GM15510 (cell line): ENCODE measurements around the gene GALNT9.

Experiments
- POLR2A ChIP-seq: IDR thresholded peaks from 3 replicates; pipeline ENCODE4 v1.6.1; 2011; ENCODE audit warnings: borderline replicate concordance; ENCODE audit not compliant: insufficient read length; ENCODE audit errors: extremely low read depth

The GALNT9 gene

GRCh38 chr12:132246997-132247717, 82.2 kb downstream of the GALNT9 start:
- TF ChIP-seq POLR2A = no peak

GRCh38 chr12:132245521-132246101, 83.8 kb downstream of the GALNT9 start:
- no peak for TF ChIP-seq POLR2A

- no peak for TF ChIP-seq POLR2A
These were observed 84.6 kb downstream of the GALNT9 start for GRCh38 chr12:132244724-132245295.

GRCh38 chr12:132243596-132244310, 85.6 kb downstream of the GALNT9 start:
- no peak for TF ChIP-seq POLR2A

- no peak for TF ChIP-seq POLR2A
These were observed 89.4 kb downstream of the GALNT9 start for GRCh38 chr12:132239796-132240668.

- no peak for TF ChIP-seq POLR2A
These were observed 90.0 kb downstream of the GALNT9 start for GRCh38 chr12:132239392-132239791.

GRCh38 chr12:132238884-132239283, 90.5 kb downstream of the GALNT9 start:
- TF ChIP-seq POLR2A = no peak

GRCh38 chr12:132238488-132238854, 90.9 kb downstream of the GALNT9 start:
- no peak for TF ChIP-seq POLR2A

- TF ChIP-seq POLR2A = no peak
These were observed 91.5 kb downstream of the GALNT9 start for GRCh38 chr12:132237772-132238487.

- TF ChIP-seq POLR2A = no peak
These were observed 92.2 kb downstream of the GALNT9 start for GRCh38 chr12:132236930-132237771.

GRCh38 chr12:132236129-132236929, 93.1 kb downstream of the GALNT9 start:
- TF ChIP-seq POLR2A = no peak

- no peak for TF ChIP-seq POLR2A
These were observed 94.1 kb downstream of the GALNT9 start for GRCh38 chr12:132235116-132235820.
